IMR-90 (cell line): ENCODE data around the gene ANO2. TPM values are rescaled to one million over a fixed set of nuclear protein-coding genes. Genes with fewer than 3 reads are reported as not detected.

Experiments used
- ATAC-seq: fragments of 200-7000 bp; cut with Tn5 transposase; 2 replicates; pipeline ENCODE4 v1.9.1; 2020; ENCODE audit warnings: low read depth, mild to moderate bottlenecking, moderate library complexity
- BruUV-seq: library from RNA; stranded (reverse); fragments of 400-500 nt; replicated peaks from 2 replicates; lab custom pipeline; 2021; lab: Mats Ljungman, UMichigan
- CTCF ChIA-PET: fragments of 300-600 bp; formaldehyde crosslinking; extraction: SDS; loops from one replicate; lab custom pipeline; 2021; ENCODE audit warnings: antibody characterized with exemption; lab: Yijun Ruan, JAX
- POLR2A ChIA-PET: fragments of 300-600 bp; sonication (Branson Sonifier 250); formaldehyde crosslinking; loops from one replicate; lab custom pipeline; 2022; ENCODE audit warnings: antibody characterized with exemption; ENCODE audit not compliant: unreplicated experiment; lab: Charles Lee
- DNase-seq: peaks from one replicate; pipeline ENCODE4 v3.0.0; 2013
- H2AFZ ChIP-seq: replicated peaks from 2 replicates; pipeline ENCODE3; 2013; ENCODE audit warnings: low read length, mild to moderate bottlenecking; ENCODE audit not compliant: poor library complexity
- H2AK5ac ChIP-seq: 2 replicates; pipeline ENCODE4 v1.6.1; 2013; ENCODE audit warnings: low read depth, low read length, inconsistent platforms
- H2AK9ac ChIP-seq: replicated peaks from 2 replicates; pipeline ENCODE3; 2013; ENCODE audit warnings: mild to moderate bottlenecking, low read depth, low read length, moderate library complexity; ENCODE audit not compliant: poor library complexity
- H2BK120ac ChIP-seq: 2 replicates; pipeline ENCODE4 v1.6.1; 2013; ENCODE audit warnings: low read depth, low read length, inconsistent platforms
- H2BK15ac ChIP-seq: 3 replicates; pipeline ENCODE4 v1.6.1; 2013; ENCODE audit warnings: low read depth, low read length, inconsistent platforms
- H2BK20ac ChIP-seq: 2 replicates; pipeline ENCODE4 v1.6.1; 2013; ENCODE audit warnings: low read depth, mild to moderate bottlenecking, inconsistent platforms, low read length, moderate library complexity
- H2BK5ac ChIP-seq: 2 replicates; pipeline ENCODE4 v1.6.1; 2013; ENCODE audit warnings: mild to moderate bottlenecking, low read depth, low read length, inconsistent platforms; ENCODE audit not compliant: poor library complexity, severe bottlenecking
- H3K14ac ChIP-seq: replicated peaks from 2 replicates; pipeline ENCODE4 v1.6.1; 2013; ENCODE audit warnings: low read depth, low read length, inconsistent platforms
- H3K18ac ChIP-seq: 2 replicates; pipeline ENCODE4 v1.6.1; 2013; ENCODE audit warnings: low read depth, low read length, control low read depth
- H3K23ac ChIP-seq: 2 replicates; pipeline ENCODE4 v1.6.1; 2013; ENCODE audit warnings: low read depth, low read length, inconsistent platforms
- H3K27ac ChIP-seq: 2 replicates; pipeline ENCODE4 v1.5.1; 2013; ENCODE audit warnings: mild to moderate bottlenecking, control low read depth, low read length; ENCODE audit not compliant: insufficient read depth
- H3K27me3 ChIP-seq: 2 replicates; pipeline ENCODE4 v1.6.1; 2013; ENCODE audit warnings: low read length; ENCODE audit not compliant: control insufficient read depth, insufficient read depth
- H3K36me3 ChIP-seq: 2 replicates; pipeline ENCODE4 v1.6.1; 2013; ENCODE audit warnings: low read length, mixed read lengths; ENCODE audit not compliant: control insufficient read depth, insufficient read depth
- H3K4ac ChIP-seq: 2 replicates; pipeline ENCODE4 v1.6.1; 2013; ENCODE audit warnings: low read depth, low read length, inconsistent platforms
- H3K4me1 ChIP-seq: 2 replicates; pipeline ENCODE4 v1.6.1; 2013; ENCODE audit warnings: low read length, mixed read lengths; ENCODE audit not compliant: control insufficient read depth, insufficient read depth
- H3K4me2 ChIP-seq: 2 replicates; pipeline ENCODE4 v1.6.1; 2013; ENCODE audit warnings: low read depth, mild to moderate bottlenecking, control low read depth, low read length, moderate library complexity
- H3K4me3 ChIP-seq: 2 replicates; pipeline ENCODE4 v1.5.1; 2013; ENCODE audit warnings: low read depth, mild to moderate bottlenecking, control low read depth, low read length, moderate library complexity; ENCODE audit not compliant: insufficient read depth
- H3K56ac ChIP-seq: 2 replicates; pipeline ENCODE4 v1.6.1; 2013; ENCODE audit warnings: low read length, inconsistent platforms; ENCODE audit not compliant: insufficient read depth; ENCODE audit errors: extremely low read depth
- H3K79me1 ChIP-seq, 2 experiments: 2 replicates each; pipeline ENCODE4 v1.6.1; 2013; ENCODE audit warnings: low read length in 2 of 2, inconsistent platforms in 1 of 2, low read depth in 1 of 2
- H3K9ac ChIP-seq: 2 replicates; pipeline ENCODE4 v1.6.1; 2013; ENCODE audit warnings: low read depth, low read length, control low read depth
- H3K9me1 ChIP-seq: 2 replicates; pipeline ENCODE4 v1.6.1; 2013; ENCODE audit warnings: low read length, inconsistent platforms; ENCODE audit not compliant: insufficient read depth
- H3K9me3 ChIP-seq: 2 replicates; pipeline ENCODE4 v1.6.1; 2013; ENCODE audit warnings: low read length; ENCODE audit not compliant: control insufficient read depth, insufficient read depth
- H4K20me1 ChIP-seq: 2 replicates; pipeline ENCODE4 v1.6.1; 2013; ENCODE audit warnings: low read length, inconsistent platforms; ENCODE audit not compliant: insufficient read depth
- H4K5ac ChIP-seq: 2 replicates; pipeline ENCODE4 v1.6.1; 2013; ENCODE audit warnings: mild to moderate bottlenecking, low read depth, low read length, control low read depth
- H4K8ac ChIP-seq, 2 experiments: 2 replicates each; pipeline ENCODE4 v1.6.1; 2013; ENCODE audit warnings: low read depth in 2 of 2, low read length in 2 of 2, control low read depth in 1 of 2, inconsistent platforms in 1 of 2
- H4K91ac ChIP-seq: 2 replicates; pipeline ENCODE4 v1.6.1; 2013; ENCODE audit warnings: low read depth, low read length, inconsistent platforms; ENCODE audit not compliant: insufficient read depth
- CEBPB ChIP-seq: IDR thresholded peaks from 2 replicates; pipeline ENCODE4 v1.6.1; 2012; ENCODE audit warnings: low read depth, low read length, improper control_type of control experiment
- CHD1 ChIP-seq: IDR thresholded peaks from 2 replicates; pipeline ENCODE4 v1.6.1; 2012; ENCODE audit warnings: low read depth, low read length, improper control_type of control experiment
- CTCF ChIP-seq: conservative IDR thresholded peaks from 2 replicates; pipeline ENCODE4 v1.5.1; 2012; ENCODE audit warnings: mild to moderate bottlenecking, low read depth, low read length, improper control_type of control experiment
- FOS ChIP-seq: fragments of 150-350 bp; IDR thresholded peaks from 2 replicates; pipeline ENCODE4 v1.6.1; 2016; ENCODE audit warnings: low read depth, low read length
- POLR2A ChIP-seq: IDR thresholded peaks from 2 replicates; pipeline ENCODE4 v1.6.1; 2012; ENCODE audit warnings: mild to moderate bottlenecking, low read depth, low read length
- SMC3 ChIP-seq: fragments of 150-350 bp; IDR thresholded peaks from 2 replicates; pipeline ENCODE4 v1.6.1; 2016; ENCODE audit warnings: low read depth, mild to moderate bottlenecking, antibody characterized with exemption, low read length, moderate library complexity
- WGBS, 2 experiments: methylation state at CpG; one replicate each; pipeline versions ENCODE4 v1.1.5 to v1.1.7; 2013; ENCODE audit warnings: missing lambda C conversion rate in 2 of 2; ENCODE audit not compliant: insufficient read length in 1 of 2; ENCODE audit errors: extremely low coverage in 2 of 2; 5-methylcytosine and 5-hydroxymethylcytosine counted together
- dilution Hi-C: fragments of 300-500 bp; cut with HindIII; formaldehyde crosslinking; loops from one replicate; pipeline ENCODE4 v1.14.3; 2018; ENCODE audit warnings: low sequenced_read_pairs; ENCODE audit not compliant: unreplicated experiment
- in situ Hi-C: fragments of 300-500 bp; cut with MboI; formaldehyde crosslinking; loops from 3 replicates; pipeline ENCODE4 v1.14.3; 2019; ENCODE audit warnings: low sequenced_read_pairs, inconsistent platforms, mixed read lengths
- intact Hi-C: fragments of 100-400 bp; cut with micrococcal nuclease; formaldehyde crosslinking; loops from 2 replicates; pipeline ENCODE4 v1.10.0; 2022
- polyA plus RNA-seq, 3 experiments: library from polyadenylated mRNA; depleted of rRNA; stranded (reverse); fragments of >200 nt; gene quantifications; 2 replicates each; pipeline ENCODE4 v1.2.3, GENCODE V29; 2012; ENCODE audit warnings: low replicate concordance in 1 of 3
- total RNA-seq: library from RNA; depleted of rRNA; stranded (reverse); fragments of >200 nt; gene quantifications from 2 replicates; pipeline ENCODE4 v1.2.3, GENCODE V29; 2012

The ANO2 gene
- total and polyA plus RNA-seq, 2 of the 4 experiments (the other 2 are of a cell fraction), result 0.22 TPM; not detected in 1

GRCh38 chr12:5912437-5913334, 32.4 kb downstream of the ANO2 start:
- dilution Hi-C loops (no loop called here), intact Hi-C loops (no loop called here), in situ Hi-C loops (no loop called here)
- H4K8ac ChIP-seq, result no peak overlapping the region
- H3K27me3 ChIP-seq, result peaks cover 31% of the 10 kb centered on the region
- no peak overlapping the region for H3K9ac ChIP-seq
- no peaks in the 10 kb centered on the region for H4K20me1 ChIP-seq
- H2BK15ac ChIP-seq, result no peak overlapping the region
- H3K4ac ChIP-seq, result no peak overlapping the region
- H3K4me1 ChIP-seq, result no peaks in the 10 kb centered on the region
- ChIA-PET CTCF (no interaction called here), POLR2A (no interaction called here)
- BruUV-seq, result no TSS peak
- DNase-seq (no peak), ATAC-seq (0 out of 2 replicates have a peak, but pooled peaks have one; percentile 37)
- no peak overlapping the region for H2BK5ac ChIP-seq
- H4K5ac ChIP-seq, result no peak overlapping the region
- H4K91ac ChIP-seq, result no peak overlapping the region
- H3K56ac ChIP-seq, result no peak overlapping the region
- H3K4me2 ChIP-seq, result no peak overlapping the region
- H2AFZ ChIP-seq, result no peak overlapping the region
- H3K79me1 ChIP-seq, result no peaks in the 10 kb centered on the region
- H3K27ac ChIP-seq, result no peak overlapping the region
- no peak overlapping the region for H3K18ac ChIP-seq
- H2AK5ac ChIP-seq, result no peak overlapping the region
- no peak for TF ChIP-seq CHD1
- no peak for TF ChIP-seq CEBPB
- no peak for TF ChIP-seq SMC3
- TF ChIP-seq FOS, result no peak
- TF ChIP-seq POLR2A, result no peak
- peak; percentile 30 for TF ChIP-seq CTCF
- 75% methylated on average over 6 of the region's 19 CpGs; no CpG with 5 or more reads in 1 of the 2 experiments for WGBS, 2 experiments
- H3K36me3 ChIP-seq, result no peaks in the 10 kb centered on the region
- H3K9me3 ChIP-seq, result no peaks in the 10 kb centered on the region
- no peak overlapping the region for H2BK20ac ChIP-seq
- no peak overlapping the region for H3K23ac ChIP-seq
- H2AK9ac ChIP-seq, result no peak overlapping the region
- H3K4me3 ChIP-seq, result no peak overlapping the region
- H3K14ac ChIP-seq, result no peak overlapping the region
- H3K9me1 ChIP-seq, result no peaks in the 10 kb centered on the region
- H2BK120ac ChIP-seq, result no peak overlapping the region
